GM12864 (cell line): ENCODE measurements around the gene SYK.

Source experiments
- DNase-seq: peaks from one replicate; pipeline ENCODE4 v3.0.0-alpha.2; 2011; ENCODE audit warnings: low read depth
- H3K4me3 ChIP-seq: 2 replicates; pipeline ENCODE4 v1.5.1; 2011; ENCODE audit warnings: mild to moderate bottlenecking, low read depth, low read length, control low read depth
- CTCF ChIP-seq: IDR thresholded peaks from 2 replicates; pipeline ENCODE4 v1.5.1; 2011; ENCODE audit warnings: low read depth, mild to moderate bottlenecking, moderate library complexity, low read length, control low read depth, inconsistent platforms; ENCODE audit errors: missing control alignments

SYK gene

DNA sequence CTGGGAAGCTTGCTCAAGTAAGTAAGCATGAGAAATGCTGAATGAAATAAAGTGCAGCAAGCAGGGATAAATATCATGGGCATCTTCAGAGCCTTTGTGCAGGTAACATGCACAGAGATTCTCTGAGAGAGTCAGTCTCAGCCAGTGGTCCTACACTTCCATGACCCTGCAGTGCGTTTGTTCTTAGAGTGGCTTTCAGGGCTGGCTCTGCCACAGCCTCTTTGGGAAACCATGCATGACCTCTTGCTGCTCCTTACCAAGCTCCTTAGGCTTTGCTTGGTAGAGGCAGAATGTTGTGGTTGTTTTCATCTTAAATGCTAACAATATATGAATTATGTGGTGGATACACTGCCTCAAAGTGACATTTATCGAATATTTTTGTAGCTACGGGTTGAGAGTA is 5.4 kb downstream of the SYK start:
- peak overlapping the region; percentile 41 for H3K4me3 ChIP-seq
- DNase-seq, result no peak
- no peak for TF ChIP-seq CTCF

DNA sequence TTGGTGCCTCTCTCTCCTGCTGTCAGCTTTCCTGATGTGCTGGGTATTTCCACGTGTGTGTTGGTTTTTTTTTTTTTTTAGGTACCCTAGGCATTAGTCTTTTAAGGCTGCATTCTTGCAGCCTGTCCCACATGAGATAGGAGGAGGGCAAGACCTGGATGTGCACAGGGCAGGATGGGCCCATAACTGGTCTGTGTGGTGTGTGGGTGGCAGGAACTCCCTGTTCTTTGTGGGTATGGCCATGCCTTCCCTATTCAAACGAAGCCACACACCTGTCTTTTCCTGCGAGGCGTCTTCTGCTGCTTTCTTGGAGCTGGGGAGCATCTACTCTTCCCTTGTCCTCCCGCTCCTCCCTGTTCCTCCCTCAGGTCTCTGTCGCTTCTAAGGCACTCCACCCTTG is 6.8 kb downstream of the SYK start:
- peak overlapping the region; percentile 36 for H3K4me3 ChIP-seq
- DNase-seq, result no peak
- TF ChIP-seq CTCF, result no peak

DNA sequence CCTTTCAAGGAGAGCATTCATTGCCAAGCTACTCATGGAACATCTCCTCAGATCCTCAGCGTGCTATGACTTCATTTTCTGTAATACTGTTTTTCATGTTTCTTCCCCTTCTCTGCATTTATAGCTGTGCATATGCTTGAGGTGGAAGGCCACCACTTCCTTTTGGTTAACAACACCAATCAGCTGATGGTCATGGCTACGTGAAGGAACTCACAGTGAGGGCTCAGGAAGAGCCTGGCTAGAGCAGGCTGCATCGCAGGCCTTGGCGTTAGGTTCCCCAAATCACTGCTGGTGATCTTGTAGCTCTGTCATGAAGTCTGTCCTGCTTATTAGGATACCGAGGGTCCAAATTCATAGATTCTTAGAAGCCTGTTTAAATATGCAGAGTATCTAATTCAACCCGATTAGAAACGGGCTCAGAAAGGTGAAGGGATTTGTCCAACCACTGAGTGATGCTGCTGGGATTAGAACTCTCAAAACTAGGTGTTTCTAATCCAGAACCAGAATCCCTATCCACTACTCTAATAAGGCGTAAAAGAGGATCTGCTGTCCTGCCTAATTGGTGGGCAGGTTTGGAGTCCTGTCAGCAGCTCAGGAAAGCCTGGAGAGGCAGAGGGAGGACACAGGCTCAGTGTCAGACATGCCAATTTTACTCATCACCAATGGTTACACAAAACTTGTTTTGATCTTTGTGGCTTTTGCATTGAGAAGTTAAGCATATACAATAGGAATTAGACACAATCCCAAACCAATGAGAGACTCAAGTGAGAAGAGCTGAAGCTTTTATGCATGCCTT is 7.5 kb downstream of the SYK start:
- peak overlapping the region; percentile 36 for H3K4me3 ChIP-seq
- no peak for TF ChIP-seq CTCF
- DNase-seq, result no peak

DNA sequence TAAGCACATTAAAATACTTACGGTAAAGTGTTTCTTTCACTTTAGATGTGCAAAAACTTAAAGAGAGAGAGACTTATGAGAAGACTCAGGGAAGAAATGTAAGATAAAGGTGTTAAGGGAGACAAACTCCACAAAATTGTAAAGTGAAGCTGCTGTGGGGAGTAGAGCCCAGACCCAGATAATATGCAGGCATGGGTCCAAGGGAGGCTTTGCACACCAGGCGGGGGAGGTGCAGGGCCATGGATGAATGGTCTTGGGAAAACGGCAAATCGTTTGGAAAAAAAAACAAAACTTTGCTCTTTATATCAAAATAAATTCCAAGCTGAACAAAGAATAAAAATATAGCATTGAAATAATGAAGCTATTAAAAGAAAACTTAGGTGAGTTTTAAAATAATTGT is 9.1 kb downstream of the SYK start:
- DNase-seq, result no peak
- no peak overlapping the region; the same call in 1 of the 2 replicates for H3K4me3 ChIP-seq
- no peak for TF ChIP-seq CTCF

GRCh38 chr9:90813046-90813445 is 11.4 kb downstream of the SYK start:
- H3K4me3 ChIP-seq, result no peak overlapping the region; the same call in 1 of the 2 replicates
- DNase-seq, result no peak
- no peak for TF ChIP-seq CTCF

DNA sequence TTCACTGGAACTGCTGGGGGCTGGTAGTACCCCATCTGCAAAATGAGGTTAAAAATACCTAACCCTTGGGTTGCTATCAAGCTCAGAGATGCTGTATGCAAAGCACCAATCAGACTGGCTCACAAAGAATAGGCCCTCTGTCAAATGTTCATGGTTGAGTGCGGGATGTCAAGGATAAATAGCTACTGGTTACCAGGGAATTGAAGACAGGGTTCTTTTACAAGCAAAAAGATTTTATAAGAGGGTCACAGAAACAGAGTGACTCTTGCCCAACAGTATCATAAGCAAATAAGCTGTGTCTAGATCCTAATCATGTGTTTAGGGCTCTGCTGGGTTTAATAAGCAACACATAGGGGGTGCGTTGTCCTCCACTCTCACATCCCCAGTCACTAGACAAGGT is 11.9 kb downstream of the SYK start:
- TF ChIP-seq CTCF, result no peak
- H3K4me3 ChIP-seq, result no peak overlapping the region
- no peak for DNase-seq

- H3K4me3 ChIP-seq, result no peak overlapping the region; the same call in 1 of the 2 replicates
- no peak for DNase-seq
- no peak for TF ChIP-seq CTCF
Observed at GRCh38 chr9:90814355-90814754, 12.7 kb downstream of the SYK start.
